ENCODE measurements around the gene MRPL1.

GRCh38 chr4:77992581-77992980, 130.0 kb downstream of the MRPL1 start:
- no peak for TF ChIP-seq YY1 (IDR thresholded peaks at IDR 0.05; ENCODE audit: insufficient read depth, insufficient read length)
- no peak for TF ChIP-seq ZNF274 (IDR thresholded peaks at IDR 0.05; ENCODE audit: low read depth, low read length)
- TF ChIP-seq SUZ12 (IDR thresholded peaks at IDR 0.05; ENCODE audit: extremely low read depth, insufficient read depth, insufficient read length), result no peak

Data from NT2/D1 (cell line).